GM04504 (cell line): ENCODE data around the gene AKT1S1.
A peak's percentile ranks its signal among the peaks of the same experiment; 100 is the strongest.

ENCODE experiments used
- DNase-seq: peaks from one replicate; pipeline ENCODE4 v3.0.0-alpha.2; 2012; ENCODE audit warnings: low read depth

AKT1S1 gene

GRCh38 chr19:49853852-49854377 lies 23.2 kb downstream of the AKT1S1 start:
- DNase-seq: no peak

- DNase-seq: no peak
Measured at GRCh38 chr19:49852631-49853126, 24.5 kb downstream of the AKT1S1 start.

- no peak for DNase-seq
Measured at GRCh38 chr19:49851456-49852259, 25.5 kb downstream of the AKT1S1 start.

- peak; percentile 80 for DNase-seq
Measured at GRCh38 chr19:49850487-49851342, 26.4 kb downstream of the AKT1S1 start, which contains the start of gene PTOV1. PTOV1 (plus strand) TSS chr19:49851159.

GRCh38 chr19:49850221-49850486 lies 27.0 kb downstream of the AKT1S1 start:
- no peak for DNase-seq

GRCh38 chr19:49849433-49850220 lies 27.5 kb downstream of the AKT1S1 start:
- no peak for DNase-seq

- DNase-seq: no peak
Measured at GRCh38 chr19:49848938-49849337, 28.2 kb downstream of the AKT1S1 start.

- peak; percentile 61 for DNase-seq
Measured at GRCh38 chr19:49847731-49848696, 29.1 kb downstream of the AKT1S1 start.

GRCh38 chr19:49846408-49846807 lies 30.7 kb downstream of the AKT1S1 start:
- DNase-seq: no peak

GRCh38 chr19:49845414-49845813 lies 31.7 kb downstream of the AKT1S1 start:
- DNase-seq: no peak

GRCh38 chr19:49844138-49845095 lies 32.7 kb downstream of the AKT1S1 start:
- DNase-seq: no peak

- DNase-seq: no peak
Measured at GRCh38 chr19:49843265-49843664, 33.9 kb downstream of the AKT1S1 start.

- no peak for DNase-seq
Measured at GRCh38 chr19:49840736-49841249, 36.4 kb downstream of the AKT1S1 start.

- DNase-seq: no peak
Measured at GRCh38 chr19:49840321-49840720, 36.8 kb downstream of the AKT1S1 start.

GRCh38 chr19:49839713-49840112 lies 37.4 kb downstream of the AKT1S1 start:
- no peak for DNase-seq

- no peak for DNase-seq
Measured at GRCh38 chr19:49838885-49839588, 38.1 kb downstream of the AKT1S1 start.

GRCh38 chr19:49837425-49837824 lies 39.7 kb downstream of the AKT1S1 start:
- DNase-seq: no peak

GRCh38 chr19:49837009-49837310 lies 40.2 kb downstream of the AKT1S1 start:
- no peak for DNase-seq
